ENCODE measurements around the gene ZFYVE28.

ZFYVE28 gene

GRCh38 chr4:2249526-2250356 is 168.7 kb downstream of the ZFYVE28 start:
- TF ChIP-seq FOXP2 (optimal IDR thresholded peaks at IDR 0.05; ENCODE audit: borderline replicate concordance, extremely low read depth, extremely low read length, insufficient read depth) (no peak), POLR2AphosphoS5 (IDR thresholded peaks at IDR 0.05; ENCODE audit: low read depth, low read length) (no peak), TAF1 (IDR thresholded peaks at IDR 0.05; ENCODE audit: borderline replicate concordance, insufficient read depth, low read length) (no peak), SIN3A (IDR thresholded peaks at IDR 0.05; ENCODE audit: borderline replicate concordance, insufficient read depth, low read length) (no peak)
- TF ChIP-seq, protein P1, sequence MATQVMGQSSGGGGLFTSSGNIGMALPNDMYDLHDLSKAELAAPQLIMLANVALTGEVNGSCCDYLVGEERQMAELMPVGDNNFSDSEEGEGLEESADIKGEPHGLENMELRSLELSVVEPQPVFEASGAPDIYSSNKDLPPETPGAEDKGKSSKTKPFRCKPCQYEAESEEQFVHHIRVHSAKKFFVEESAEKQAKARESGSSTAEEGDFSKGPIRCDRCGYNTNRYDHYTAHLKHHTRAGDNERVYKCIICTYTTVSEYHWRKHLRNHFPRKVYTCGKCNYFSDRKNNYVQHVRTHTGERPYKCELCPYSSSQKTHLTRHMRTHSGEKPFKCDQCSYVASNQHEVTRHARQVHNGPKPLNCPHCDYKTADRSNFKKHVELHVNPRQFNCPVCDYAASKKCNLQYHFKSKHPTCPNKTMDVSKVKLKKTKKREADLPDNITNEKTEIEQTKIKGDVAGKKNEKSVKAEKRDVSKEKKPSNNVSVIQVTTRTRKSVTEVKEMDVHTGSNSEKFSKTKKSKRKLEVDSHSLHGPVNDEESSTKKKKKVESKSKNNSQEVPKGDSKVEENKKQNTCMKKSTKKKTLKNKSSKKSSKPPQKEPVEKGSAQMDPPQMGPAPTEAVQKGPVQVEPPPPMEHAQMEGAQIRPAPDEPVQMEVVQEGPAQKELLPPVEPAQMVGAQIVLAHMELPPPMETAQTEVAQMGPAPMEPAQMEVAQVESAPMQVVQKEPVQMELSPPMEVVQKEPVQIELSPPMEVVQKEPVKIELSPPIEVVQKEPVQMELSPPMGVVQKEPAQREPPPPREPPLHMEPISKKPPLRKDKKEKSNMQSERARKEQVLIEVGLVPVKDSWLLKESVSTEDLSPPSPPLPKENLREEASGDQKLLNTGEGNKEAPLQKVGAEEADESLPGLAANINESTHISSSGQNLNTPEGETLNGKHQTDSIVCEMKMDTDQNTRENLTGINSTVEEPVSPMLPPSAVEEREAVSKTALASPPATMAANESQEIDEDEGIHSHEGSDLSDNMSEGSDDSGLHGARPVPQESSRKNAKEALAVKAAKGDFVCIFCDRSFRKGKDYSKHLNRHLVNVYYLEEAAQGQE (IDR thresholded peaks at IDR 0.05; ENCODE audit: insufficient read depth in 1 of 2, low read depth in 2 of 2, low read length in 2 of 2) = no peak

- TF ChIP-seq TAF1 (IDR thresholded peaks at IDR 0.05; ENCODE audit: borderline replicate concordance, insufficient read depth, low read length) (no peak), FOXP2 (optimal IDR thresholded peaks at IDR 0.05; ENCODE audit: borderline replicate concordance, extremely low read depth, extremely low read length, insufficient read depth) (no peak), SIN3A (IDR thresholded peaks at IDR 0.05; ENCODE audit: borderline replicate concordance, insufficient read depth, low read length) (no peak), POLR2AphosphoS5 (IDR thresholded peaks at IDR 0.05; ENCODE audit: low read depth, low read length) (no peak)
- TF ChIP-seq, protein P1 (IDR thresholded peaks at IDR 0.05; ENCODE audit: insufficient read depth in 1 of 2, low read depth in 2 of 2, low read length in 2 of 2) = no peak
Measured at GRCh38 chr4:2248821-2249261, 169.6 kb downstream of the ZFYVE28 start.

- TF ChIP-seq SIN3A (IDR thresholded peaks at IDR 0.05; ENCODE audit: borderline replicate concordance, insufficient read depth, low read length) (no peak), POLR2AphosphoS5 (IDR thresholded peaks at IDR 0.05; ENCODE audit: low read depth, low read length) (no peak), FOXP2 (optimal IDR thresholded peaks at IDR 0.05; ENCODE audit: borderline replicate concordance, extremely low read depth, extremely low read length, insufficient read depth) (no peak), TAF1 (IDR thresholded peaks at IDR 0.05; ENCODE audit: borderline replicate concordance, insufficient read depth, low read length) (no peak)
- TF ChIP-seq, protein P1 (IDR thresholded peaks at IDR 0.05; ENCODE audit: insufficient read depth in 1 of 2, low read depth in 2 of 2, low read length in 2 of 2) = no peak
Measured at GRCh38 chr4:2248044-2248780, 170.2 kb downstream of the ZFYVE28 start.

DNA sequence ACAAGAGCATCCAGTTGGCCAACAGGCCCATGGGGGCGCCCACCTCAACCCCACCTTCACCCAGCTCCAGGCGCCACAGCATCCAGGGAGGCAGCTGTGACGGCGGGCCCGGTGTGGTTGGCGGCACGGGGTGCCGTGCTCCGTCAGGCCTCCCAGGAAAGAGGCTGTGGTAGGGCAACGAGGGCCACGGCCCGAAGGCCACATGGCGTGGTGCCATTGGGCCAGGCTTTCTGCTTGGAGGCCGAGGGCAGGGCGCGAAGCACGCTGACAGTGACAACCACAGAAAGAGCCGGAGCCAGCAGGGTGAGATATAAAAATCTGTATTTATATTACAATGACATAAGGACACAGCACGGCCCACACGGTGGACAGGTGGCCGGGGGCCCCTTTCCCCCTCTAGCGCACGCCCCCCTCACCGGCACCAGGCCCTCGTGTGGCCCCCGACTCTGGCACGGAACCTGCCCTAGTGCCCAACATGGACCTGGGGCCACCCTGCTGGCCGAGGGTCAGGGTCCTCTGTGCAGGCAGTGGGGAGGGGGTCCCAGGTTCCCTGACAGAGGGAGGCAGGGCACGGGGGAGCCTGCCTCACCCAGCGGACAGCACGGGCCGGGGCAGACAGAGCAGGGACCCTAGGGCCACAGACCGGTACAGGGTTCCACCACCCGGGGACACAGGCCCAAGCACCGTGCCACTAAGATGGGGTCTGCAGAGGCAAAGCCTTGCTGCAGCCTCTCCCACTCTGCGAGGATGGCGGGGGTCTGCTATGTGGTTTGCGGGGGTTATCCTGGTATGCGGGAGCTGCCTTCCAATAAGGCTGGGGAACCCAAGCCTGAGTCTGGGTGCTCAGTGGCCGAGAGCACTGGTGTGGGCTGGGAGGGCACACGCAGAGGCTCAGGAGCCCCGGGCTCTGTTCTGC is 171.1 kb downstream of the ZFYVE28 start:
- TF ChIP-seq POLR2AphosphoS5 (IDR thresholded peaks at IDR 0.05; ENCODE audit: low read depth, low read length) (no peak), SIN3A (IDR thresholded peaks at IDR 0.05; ENCODE audit: borderline replicate concordance, insufficient read depth, low read length) (no peak), FOXP2 (optimal IDR thresholded peaks at IDR 0.05; ENCODE audit: borderline replicate concordance, extremely low read depth, extremely low read length, insufficient read depth) (no peak), TAF1 (IDR thresholded peaks at IDR 0.05; ENCODE audit: borderline replicate concordance, insufficient read depth, low read length) (no peak)
- TF ChIP-seq, protein P1 (IDR thresholded peaks at IDR 0.05; ENCODE audit: insufficient read depth in 1 of 2, low read depth in 2 of 2, low read length in 2 of 2) = no peak
